Astrocyte (in vitro differentiated cells and primary cell): ENCODE results near the gene SPOCK1. TPM values are rescaled to one million over a fixed set of nuclear protein-coding genes. Genes with fewer than 3 reads are reported as not detected.

Source experiments
- DNase-seq: peaks from one replicate; pipeline ENCODE4 v3.0.0-alpha.2; 2010; ENCODE audit warnings: low read depth
- FAIRE-seq: peaks from 2 replicates; lab custom pipeline; 2011; peaks lifted over from hg19 to GRCh38; lab: Jason Lieb, UNC
- H2AFZ ChIP-seq: 2 replicates; pipeline ENCODE4 v1.6.0; 2012; ENCODE audit warnings: low read depth, low read length, inconsistent platforms
- H3K27ac ChIP-seq: 2 replicates; pipeline ENCODE4 v1.5.1; 2011; ENCODE audit warnings: low read depth, low read length, inconsistent platforms
- H3K27me3 ChIP-seq: 2 replicates; pipeline ENCODE4 v1.6.0; 2011; ENCODE audit warnings: low read length, inconsistent platforms; ENCODE audit not compliant: insufficient read depth
- H3K36me3 ChIP-seq: 2 replicates; pipeline ENCODE4 v1.5.1; 2011; ENCODE audit warnings: low read length, inconsistent platforms; ENCODE audit not compliant: insufficient read depth
- H3K4me1 ChIP-seq: 2 replicates; pipeline ENCODE4 v1.5.1; 2011; ENCODE audit warnings: low read length, inconsistent platforms; ENCODE audit not compliant: insufficient read depth
- H3K4me2 ChIP-seq: 2 replicates; pipeline ENCODE4 v1.6.0; 2012; ENCODE audit warnings: low read length, inconsistent platforms
- H3K4me3 ChIP-seq: 2 replicates; pipeline ENCODE4 v1.5.1; 2011; ENCODE audit warnings: low read depth, mild to moderate bottlenecking, low read length, inconsistent platforms; ENCODE audit not compliant: insufficient read depth
- H3K79me2 ChIP-seq: 2 replicates; pipeline ENCODE4 v1.6.0; 2012; ENCODE audit warnings: mild to moderate bottlenecking, low read length, inconsistent platforms; ENCODE audit not compliant: insufficient read depth
- H3K9ac ChIP-seq: 2 replicates; pipeline ENCODE4 v1.6.0; 2012; ENCODE audit warnings: mild to moderate bottlenecking, low read length, inconsistent platforms
- H3K9me3 ChIP-seq: 2 replicates; pipeline ENCODE4 v1.5.1; 2012; ENCODE audit warnings: low read depth, mild to moderate bottlenecking, low read length, inconsistent platforms; ENCODE audit not compliant: insufficient read depth
- H4K20me1 ChIP-seq: 2 replicates; pipeline ENCODE4 v1.6.0; 2012; ENCODE audit warnings: low read length, inconsistent platforms; ENCODE audit not compliant: insufficient read depth
- H3K27ac Mint-ChIP-seq: one replicate; pipeline ENCODE4 v1.8.0; 2021; ENCODE audit warnings: mild to moderate bottlenecking, mixed read lengths; ENCODE audit not compliant: unreplicated experiment
- H3K27me3 Mint-ChIP-seq: one replicate; pipeline ENCODE4 v1.8.0; 2021; ENCODE audit warnings: low read depth, mixed read lengths; ENCODE audit not compliant: unreplicated experiment
- H3K36me3 Mint-ChIP-seq: one replicate; pipeline ENCODE4 v1.8.0; 2021; ENCODE audit warnings: low read depth, mixed read lengths; ENCODE audit not compliant: unreplicated experiment
- H3K4me1 Mint-ChIP-seq: one replicate; pipeline ENCODE4 v1.8.0; 2021; ENCODE audit warnings: low read depth, mixed read lengths; ENCODE audit not compliant: unreplicated experiment
- H3K4me3 Mint-ChIP-seq: one replicate; pipeline ENCODE4 v1.8.0; 2021; ENCODE audit warnings: mild to moderate bottlenecking, moderate library complexity, mixed read lengths; ENCODE audit not compliant: unreplicated experiment
- H3K9me3 Mint-ChIP-seq: one replicate; pipeline ENCODE4 v1.8.0; 2021; ENCODE audit warnings: mild to moderate bottlenecking, mixed read lengths; ENCODE audit not compliant: unreplicated experiment
- EZH2 ChIP-seq: IDR thresholded peaks from 2 replicates; pipeline ENCODE4 v1.6.1; 2012; ENCODE audit warnings: mild to moderate bottlenecking, low read length, inconsistent platforms; ENCODE audit not compliant: insufficient read depth
- total RNA-seq: library from RNA; stranded (reverse); gene quantifications from 2 replicates; pipeline ENCODE4 v1.2.1, GENCODE V29; 2021
- TF ChIP-seq, protein P1 (sequence below): IDR thresholded peaks from 2 replicates; pipeline ENCODE4 v1.5.1; 2011; ENCODE audit warnings: low read depth, mild to moderate bottlenecking, inconsistent platforms, low read length, moderate library complexity; ENCODE audit not compliant: insufficient read depth

Gene SPOCK1
- total RNA-seq, 1 donor from 2014 or later, result 53.5 TPM

DNA sequence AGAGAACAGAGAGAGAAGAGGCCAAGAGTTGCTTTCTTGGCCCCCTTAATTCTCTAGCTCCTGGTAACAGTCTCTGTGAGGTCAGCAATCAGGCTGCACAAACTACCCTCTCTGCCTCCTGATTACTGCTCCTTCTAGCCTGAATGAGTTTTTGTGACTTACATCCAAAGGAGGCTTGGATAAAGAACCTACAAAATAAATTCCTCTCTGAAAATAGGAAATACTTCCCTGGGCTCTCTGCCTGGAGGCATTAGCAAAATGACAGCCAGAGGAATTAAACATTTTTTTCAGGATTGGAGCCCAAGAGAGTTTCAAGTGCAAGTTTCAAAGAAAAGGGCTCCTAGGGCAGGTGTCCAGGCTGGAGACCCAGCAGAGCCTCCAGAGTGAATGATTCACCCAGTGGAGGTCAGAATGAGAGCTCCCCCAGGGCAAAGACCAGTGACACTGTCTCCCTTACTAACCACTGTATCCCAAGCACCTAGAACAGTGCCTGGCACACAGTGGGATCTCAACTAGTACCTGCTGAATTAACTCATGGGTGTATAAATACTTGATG lies 162.5 kb downstream of the SPOCK1 start:
- peaks cover 18% of the 10 kb centered on the region for H3K27me3 Mint-ChIP-seq
- no peaks in the 10 kb centered on the region for H3K36me3 Mint-ChIP-seq
- no peak overlapping the region for H3K9ac ChIP-seq
- TF ChIP-seq, protein P1, sequence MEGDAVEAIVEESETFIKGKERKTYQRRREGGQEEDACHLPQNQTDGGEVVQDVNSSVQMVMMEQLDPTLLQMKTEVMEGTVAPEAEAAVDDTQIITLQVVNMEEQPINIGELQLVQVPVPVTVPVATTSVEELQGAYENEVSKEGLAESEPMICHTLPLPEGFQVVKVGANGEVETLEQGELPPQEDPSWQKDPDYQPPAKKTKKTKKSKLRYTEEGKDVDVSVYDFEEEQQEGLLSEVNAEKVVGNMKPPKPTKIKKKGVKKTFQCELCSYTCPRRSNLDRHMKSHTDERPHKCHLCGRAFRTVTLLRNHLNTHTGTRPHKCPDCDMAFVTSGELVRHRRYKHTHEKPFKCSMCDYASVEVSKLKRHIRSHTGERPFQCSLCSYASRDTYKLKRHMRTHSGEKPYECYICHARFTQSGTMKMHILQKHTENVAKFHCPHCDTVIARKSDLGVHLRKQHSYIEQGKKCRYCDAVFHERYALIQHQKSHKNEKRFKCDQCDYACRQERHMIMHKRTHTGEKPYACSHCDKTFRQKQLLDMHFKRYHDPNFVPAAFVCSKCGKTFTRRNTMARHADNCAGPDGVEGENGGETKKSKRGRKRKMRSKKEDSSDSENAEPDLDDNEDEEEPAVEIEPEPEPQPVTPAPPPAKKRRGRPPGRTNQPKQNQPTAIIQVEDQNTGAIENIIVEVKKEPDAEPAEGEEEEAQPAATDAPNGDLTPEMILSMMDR, result no peak
- TF ChIP-seq EZH2, result no peak
- no peak overlapping the region for H3K4me3 Mint-ChIP-seq
- peaks cover 52% of the 10 kb centered on the region for H4K20me1 ChIP-seq
- H3K79me2 ChIP-seq, result peaks cover 29% of the 10 kb centered on the region
- H3K36me3 ChIP-seq, result no peaks in the 10 kb centered on the region
- H2AFZ ChIP-seq, result no peak overlapping the region
- H3K9me3 ChIP-seq, result no peaks in the 10 kb centered on the region
- H3K4me2 ChIP-seq, result no peak overlapping the region
- peaks cover 24% of the 10 kb centered on the region for H3K4me1 Mint-ChIP-seq
- no peak overlapping the region for H3K27ac Mint-ChIP-seq
- no peak for FAIRE-seq
- H3K4me1 ChIP-seq, result peaks cover 2% of the 10 kb centered on the region
- H3K27me3 ChIP-seq, result no peaks in the 10 kb centered on the region
- H3K4me3 ChIP-seq, result no peak overlapping the region
- no peak overlapping the region for H3K27ac ChIP-seq
- no peaks in the 10 kb centered on the region for H3K9me3 Mint-ChIP-seq
- DNase-seq, result no peak

DNA sequence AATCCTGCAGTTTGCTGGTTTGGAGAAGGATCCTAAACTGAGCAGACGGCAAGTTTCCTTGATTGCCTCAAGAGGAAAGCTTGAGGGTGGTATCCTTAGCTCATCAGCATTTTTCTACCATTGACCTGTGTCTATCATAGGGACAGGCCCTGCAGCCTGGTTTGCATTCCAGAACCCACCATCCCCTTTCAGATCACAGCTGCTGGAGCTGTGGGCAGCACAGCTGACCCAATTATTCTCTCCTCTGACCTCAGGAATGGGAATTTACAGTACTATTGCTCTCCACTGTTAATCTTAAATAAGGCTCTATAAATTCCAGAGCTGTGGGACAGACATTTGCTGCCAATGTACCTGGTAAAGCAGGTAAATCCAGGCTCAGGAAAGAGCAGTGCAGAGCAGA lies 163.0 kb downstream of the SPOCK1 start:
- Mint-ChIP-seq H3K27me3 (peaks cover 18% of the 10 kb centered on the region), H3K27ac (no peak overlapping the region), H3K9me3 (no peaks in the 10 kb centered on the region), H3K36me3 (peaks cover 1% of the 10 kb centered on the region), H3K4me3 (no peak overlapping the region), H3K4me1 (peaks cover 24% of the 10 kb centered on the region)
- Histone ChIP-seq H3K36me3 (no peaks in the 10 kb centered on the region), H3K4me2 (no peak overlapping the region), H3K79me2 (peaks cover 33% of the 10 kb centered on the region), H3K9me3 (no peaks in the 10 kb centered on the region), H3K27ac (no peak overlapping the region), H3K27me3 (no peaks in the 10 kb centered on the region), H3K4me3 (no peak overlapping the region), H3K9ac (no peak overlapping the region), H2AFZ (no peak overlapping the region), H4K20me1 (peaks cover 57% of the 10 kb centered on the region), H3K4me1 (peaks cover 2% of the 10 kb centered on the region)
- FAIRE-seq (no peak), DNase-seq (no peak)
- TF ChIP-seq, protein P1, result no peak
- no peak for TF ChIP-seq EZH2

DNA sequence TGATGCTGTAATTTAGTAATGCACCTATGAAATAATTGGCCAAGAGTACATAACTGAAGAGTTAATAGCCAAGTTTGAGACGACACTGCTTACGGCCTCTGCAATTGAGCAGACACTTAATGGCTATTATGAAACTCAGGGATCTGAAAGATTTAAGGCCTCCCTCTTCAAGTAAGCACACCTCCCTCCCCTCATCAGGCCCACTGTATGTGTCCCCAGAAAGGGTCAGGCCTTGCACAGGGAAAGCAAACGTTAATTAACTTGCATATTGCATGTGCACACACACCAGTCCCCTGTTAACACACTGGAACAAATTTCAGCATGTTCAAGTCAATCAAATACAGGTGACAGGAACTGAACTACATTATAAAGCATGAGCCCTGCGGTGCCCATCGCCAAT lies 163.6 kb downstream of the SPOCK1 start:
- peaks cover 64% of the 10 kb centered on the region for H4K20me1 ChIP-seq
- H3K4me1 ChIP-seq, result peaks cover 2% of the 10 kb centered on the region
- H3K27ac ChIP-seq, result no peak overlapping the region
- peaks cover 33% of the 10 kb centered on the region for H3K79me2 ChIP-seq
- no peak overlapping the region for H3K4me3 Mint-ChIP-seq
- H3K9me3 ChIP-seq, result no peaks in the 10 kb centered on the region
- H2AFZ ChIP-seq, result no peak overlapping the region
- H3K9me3 Mint-ChIP-seq, result no peaks in the 10 kb centered on the region
- H3K27ac Mint-ChIP-seq, result no peak overlapping the region
- no peak for FAIRE-seq
- H3K4me3 ChIP-seq, result no peak overlapping the region
- H3K4me2 ChIP-seq, result no peak overlapping the region
- H3K4me1 Mint-ChIP-seq, result peaks cover 24% of the 10 kb centered on the region
- no peak overlapping the region for H3K9ac ChIP-seq
- H3K27me3 Mint-ChIP-seq, result peaks cover 18% of the 10 kb centered on the region
- no peaks in the 10 kb centered on the region for H3K36me3 ChIP-seq
- no peaks in the 10 kb centered on the region for H3K27me3 ChIP-seq
- peaks cover 2% of the 10 kb centered on the region for H3K36me3 Mint-ChIP-seq
- TF ChIP-seq EZH2, result no peak
- TF ChIP-seq, protein P1, result no peak
- DNase-seq, result no peak
